ENCODE data around the gene SDF4. TPM values are rescaled to one million over a fixed set of nuclear protein-coding genes. Genes with fewer than 3 reads are reported as not detected.

Gene SDF4
- total and polyA plus RNA-seq, 2 of the 8 experiments (the other 6 are each of a cell fraction or from before 2014, with no cell fraction given): 45.5 to 75.6 TPM

DNA sequence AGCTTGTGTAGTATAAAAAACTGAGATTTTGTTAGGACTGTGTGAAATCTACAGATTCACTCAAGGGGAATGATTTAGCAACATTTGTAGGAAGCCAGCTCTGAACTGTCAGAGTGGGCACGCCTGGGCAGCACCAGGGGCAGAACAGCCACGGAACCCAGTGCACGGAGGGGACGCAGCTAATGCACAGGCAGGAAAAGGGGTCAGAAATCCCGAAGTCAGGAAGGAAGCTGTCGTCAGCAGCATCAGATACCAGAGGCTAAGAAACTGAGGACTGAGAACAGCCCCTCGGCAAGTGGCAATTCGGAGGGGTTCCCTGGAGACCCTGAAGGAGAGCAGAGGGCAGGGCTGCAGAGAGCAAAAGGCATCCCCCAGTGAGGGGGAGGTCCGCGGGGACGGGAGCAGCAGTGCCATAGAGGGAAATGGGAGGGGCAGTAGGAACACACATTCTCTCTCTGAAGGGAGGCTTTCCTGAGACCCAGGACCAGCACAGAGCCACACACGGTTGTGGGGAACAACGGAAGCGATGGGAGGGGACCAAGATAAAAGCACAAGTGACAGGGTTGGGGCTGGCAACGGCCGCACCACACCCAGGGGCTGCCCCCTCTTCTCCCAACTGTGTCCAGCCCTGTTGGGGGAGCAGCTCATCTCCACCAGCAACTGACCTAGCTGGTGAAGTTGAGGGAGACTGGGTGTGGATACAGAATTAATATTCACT, 29.2 kb upstream of the SDF4 start:
- no peak overlapping the region for H3K56ac ChIP-seq (replicated peaks; ENCODE audit: insufficient read length, low read depth, low read length)
- no peak overlapping the region for H3K9ac ChIP-seq (replicated peaks in 1 of 4; ENCODE audit: extremely low read depth in 1 of 4, low read depth in 3 of 4, low read length in 3 of 4)
- ChIA-PET POLR2A (ENCODE audit: partially characterized antibody) (interaction anchor here (1.2 to 3.9 kb wide), 3 partner anchors 10 to 30 kb away, joined by 4 to 16 read pairs (median 7); partner anchors contain the start of gene UBE2J2), CTCF (ENCODE audit: partially characterized antibody) (interaction anchor here (0.7 to 2.7 kb wide), 6 partner anchors 10 to 349 kb away, joined by 3 to 8 read pairs (median 3); no protein-coding TSS in a partner anchor)
- no peak overlapping the region for H2BK20ac ChIP-seq (ENCODE audit: low read length)
- H2BK120ac ChIP-seq (replicated peaks; ENCODE audit: low read depth, low read length): no peak overlapping the region
- H3K23me2 ChIP-seq (ENCODE audit: low read depth, low read length): no peaks in the 10 kb centered on the region
- H3K36me3 ChIP-seq (ENCODE audit: control insufficient read depth in 2 of 4, insufficient read depth in 4 of 4, low read length in 3 of 4): peaks cover 14 to 35% (median 22%) of the 10 kb centered on the region in 4 experiments
- FAIRE-seq: no peak
- no peaks in the 10 kb centered on the region for H3K9me3 ChIP-seq (ENCODE audit: insufficient read depth in 2 of 2, low read depth in 1 of 2, low read length in 1 of 2)
- H3K18ac ChIP-seq (ENCODE audit: extremely low read depth, low read length): no peak overlapping the region
- no peaks in the 10 kb centered on the region for H3K27me3 ChIP-seq (replicated peaks in 1 of 4; ENCODE audit: control insufficient read depth in 3 of 4, extremely low read depth in 1 of 4, insufficient read depth in 3 of 4, low read length in 3 of 4)
- no peak overlapping the region for H2BK15ac ChIP-seq (ENCODE audit: low read length)
- no peak overlapping the region for H4K91ac ChIP-seq (replicated peaks; ENCODE audit: insufficient read length, low read length)
- DNase-seq (ENCODE audit: low read depth in 1 of 2, low spot score in 2 of 2): no peak
- no peak overlapping the region; the same call in 1 of the 2 replicates for H4K8ac ChIP-seq (ENCODE audit: extremely low read depth, insufficient read depth, low read length)
- TF ChIP-seq, protein P1, sequence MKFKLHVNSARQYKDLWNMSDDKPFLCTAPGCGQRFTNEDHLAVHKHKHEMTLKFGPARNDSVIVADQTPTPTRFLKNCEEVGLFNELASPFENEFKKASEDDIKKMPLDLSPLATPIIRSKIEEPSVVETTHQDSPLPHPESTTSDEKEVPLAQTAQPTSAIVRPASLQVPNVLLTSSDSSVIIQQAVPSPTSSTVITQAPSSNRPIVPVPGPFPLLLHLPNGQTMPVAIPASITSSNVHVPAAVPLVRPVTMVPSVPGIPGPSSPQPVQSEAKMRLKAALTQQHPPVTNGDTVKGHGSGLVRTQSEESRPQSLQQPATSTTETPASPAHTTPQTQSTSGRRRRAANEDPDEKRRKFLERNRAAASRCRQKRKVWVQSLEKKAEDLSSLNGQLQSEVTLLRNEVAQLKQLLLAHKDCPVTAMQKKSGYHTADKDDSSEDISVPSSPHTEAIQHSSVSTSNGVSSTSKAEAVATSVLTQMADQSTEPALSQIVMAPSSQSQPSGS (IDR thresholded peaks at IDR 0.05; ENCODE audit: low read length): no peak
- TF ChIP-seq, protein P2, sequence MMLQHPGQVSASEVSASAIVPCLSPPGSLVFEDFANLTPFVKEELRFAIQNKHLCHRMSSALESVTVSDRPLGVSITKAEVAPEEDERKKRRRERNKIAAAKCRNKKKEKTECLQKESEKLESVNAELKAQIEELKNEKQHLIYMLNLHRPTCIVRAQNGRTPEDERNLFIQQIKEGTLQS (IDR thresholded peaks at IDR 0.05; ENCODE audit: insufficient read depth, low read depth, low read length): no peak
- no peak for TF ChIP-seq CTBP2 (IDR thresholded peaks at IDR 0.05; ENCODE audit: borderline replicate concordance, insufficient read depth, insufficient read length, low read length)
- no peak for TF ChIP-seq NRF1 (IDR thresholded peaks at IDR 0.05; ENCODE audit: low read depth, low read length)
- no peak for TF ChIP-seq CBX8 (IDR thresholded peaks at IDR 0.05; ENCODE audit: borderline replicate concordance, low read depth, low read length)
- no peak for TF ChIP-seq TCF12 (IDR thresholded peaks at IDR 0.05; ENCODE audit: low read depth, low read length)
- TF ChIP-seq, protein P3, sequence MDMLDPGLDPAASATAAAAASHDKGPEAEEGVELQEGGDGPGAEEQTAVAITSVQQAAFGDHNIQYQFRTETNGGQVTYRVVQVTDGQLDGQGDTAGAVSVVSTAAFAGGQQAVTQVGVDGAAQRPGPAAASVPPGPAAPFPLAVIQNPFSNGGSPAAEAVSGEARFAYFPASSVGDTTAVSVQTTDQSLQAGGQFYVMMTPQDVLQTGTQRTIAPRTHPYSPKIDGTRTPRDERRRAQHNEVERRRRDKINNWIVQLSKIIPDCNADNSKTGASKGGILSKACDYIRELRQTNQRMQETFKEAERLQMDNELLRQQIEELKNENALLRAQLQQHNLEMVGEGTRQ (IDR thresholded peaks at IDR 0.05; ENCODE audit: low read length): no peak
- no peak overlapping the region for H3K4ac ChIP-seq (replicated peaks; ENCODE audit: insufficient read length, low read depth, low read length)
- H3K4me3 ChIP-seq (ENCODE audit: extremely low read depth in 1 of 4, insufficient read depth in 2 of 4, low read depth in 3 of 4, low read length in 4 of 4): no peak overlapping the region
- H3K27ac ChIP-seq (ENCODE audit: low read depth, low read length): no peak overlapping the region
- no peak overlapping the region for H2AK5ac ChIP-seq (ENCODE audit: low read depth, low read length)
- no peak overlapping the region for H2BK12ac ChIP-seq (ENCODE audit: low read depth, low read length)
- peaks cover 0 to 14% (median 8%) of the 10 kb centered on the region in 4 experiments; a peak in 6 of 7 replicates for H3K4me1 ChIP-seq (replicated peaks in 1 of 4; ENCODE audit: control insufficient read depth in 3 of 4, insufficient read depth in 4 of 4, low read length in 3 of 4)
- H3K14ac ChIP-seq (ENCODE audit: insufficient read length): no peak overlapping the region
- H3K79me2 ChIP-seq (ENCODE audit: control insufficient read depth in 1 of 2, insufficient read depth in 2 of 2, low read length in 2 of 2): peaks cover 0 to 10% of the 10 kb centered on the region in 2 experiments; a peak in 2 of 4 replicates
- no peak overlapping the region for H3K4me2 ChIP-seq (ENCODE audit: insufficient read depth in 1 of 2, low read depth in 2 of 2, low read length in 2 of 2)
- H2AFZ ChIP-seq (ENCODE audit: low read length): no peak overlapping the region
- peaks cover 16% of the 10 kb centered on the region for H3K79me1 ChIP-seq (ENCODE audit: low read depth, low read length)
- H4K20me1 ChIP-seq (replicated peaks in 1 of 2; ENCODE audit: control insufficient read depth in 1 of 2, insufficient read depth in 2 of 2, low read length in 2 of 2): peaks cover 13 to 32% of the 10 kb centered on the region in 2 experiments
- no peak overlapping the region for H4K5ac ChIP-seq (ENCODE audit: insufficient read length, low read depth, low read length)
- no peak overlapping the region for H3K23ac ChIP-seq (ENCODE audit: insufficient read length)
- WGBS, 2 experiments (ENCODE audit: extremely low coverage in 1 of 2, insufficient coverage in 1 of 2, insufficient read length in 1 of 2, insufficient replicate concordance in 2 of 2, low coverage in 1 of 2, low lambda C conversion rate in 2 of 2, missing lambda C conversion rate in 1 of 2): 92% methylated on average over 16 of the region's 16 CpGs; no CpG with 5 or more reads in 1 of the 2 experiments
- no peak overlapping the region for H2BK5ac ChIP-seq (ENCODE audit: low read depth, low read length)

Measured in H1 (cell line).